ENCODE data around the gene IL17RC.
"Not testable (repeated sequence)": the region's sequence is repeated elsewhere in the genome, so short reads cannot be mapped to it uniquely, and the experiment has no call there.

The IL17RC gene

DNA sequence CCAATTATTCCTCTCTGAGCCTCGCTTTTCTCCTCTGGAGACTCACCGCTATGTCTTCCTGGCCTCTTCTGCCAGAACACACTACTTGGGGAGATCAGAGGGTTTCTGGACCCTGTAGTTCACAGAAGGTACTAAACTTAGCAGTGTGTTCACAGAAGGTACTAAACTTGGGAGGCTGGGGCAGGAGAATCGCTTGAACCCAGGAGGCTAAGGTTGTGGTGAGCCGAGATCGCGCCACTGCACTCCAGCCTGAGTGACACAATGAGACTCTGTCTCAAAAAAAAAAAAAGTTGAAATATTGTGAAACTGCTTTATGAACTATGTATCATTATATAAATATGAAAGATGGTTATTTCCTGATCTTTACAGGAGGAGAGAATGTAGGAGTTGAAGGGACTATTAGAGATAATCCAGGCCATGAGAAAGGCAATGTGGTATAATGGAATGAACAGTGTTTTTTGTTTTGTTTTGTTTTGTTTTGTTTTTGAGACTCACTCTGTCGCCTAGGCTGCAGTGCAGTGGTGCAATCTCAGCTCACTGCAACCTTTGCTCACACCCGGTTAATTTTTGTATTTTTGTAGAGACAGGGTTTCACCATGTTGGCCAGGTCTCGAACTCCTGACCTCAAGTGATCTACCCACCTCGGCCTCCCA is 20.0 kb upstream of the IL17RC start:
- not testable (repeated sequence) for DNase-seq

DNA sequence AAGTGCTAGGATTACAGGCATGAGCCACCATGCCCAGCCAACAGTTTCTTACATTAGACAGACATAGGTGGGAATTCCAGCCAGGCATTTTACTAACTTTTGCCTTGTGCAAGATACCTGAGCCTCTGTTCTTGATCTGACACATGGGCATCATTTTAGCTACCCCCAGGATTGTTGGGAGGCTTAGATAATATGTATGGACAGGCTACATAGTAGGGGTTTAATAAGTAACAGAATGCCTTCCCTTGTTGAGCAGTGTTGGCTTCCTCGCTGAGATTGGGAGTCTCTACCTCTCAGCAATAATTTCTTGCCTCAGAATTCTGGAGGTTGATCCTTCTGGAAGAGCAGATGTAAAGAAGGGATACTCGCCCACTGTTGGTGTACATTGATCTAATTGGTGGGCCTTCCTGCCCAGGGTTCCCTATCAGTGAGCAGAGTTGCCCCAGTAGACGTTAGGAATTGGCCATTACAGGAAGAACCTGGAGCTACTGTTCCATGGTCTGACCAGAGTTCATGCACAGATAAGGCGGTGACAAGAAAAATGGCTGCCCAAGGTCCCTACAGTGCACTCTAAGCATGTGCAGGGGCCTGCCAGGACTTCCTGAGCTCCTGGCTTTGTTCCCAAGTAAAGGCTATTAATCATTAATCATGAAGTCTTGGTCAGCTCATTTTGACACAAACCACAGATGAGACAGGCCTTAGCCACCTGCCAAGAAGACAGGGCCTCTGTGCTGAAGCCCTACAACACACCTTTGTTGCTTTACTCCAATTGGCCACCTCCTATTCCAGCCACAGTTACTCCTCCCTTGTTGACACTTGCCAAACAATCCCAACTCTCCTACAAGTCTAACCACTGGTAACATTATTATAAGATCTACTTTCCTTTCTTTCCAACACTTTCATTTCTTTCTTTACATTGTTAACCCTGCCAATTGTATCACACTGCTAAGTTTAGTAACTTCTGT is 19.2 kb upstream of the IL17RC start:
- no peak for DNase-seq

GRCh38 chr3:9898467-9899241 is 18.2 kb upstream of the IL17RC start:
- DNase-seq, result no peak

DNA sequence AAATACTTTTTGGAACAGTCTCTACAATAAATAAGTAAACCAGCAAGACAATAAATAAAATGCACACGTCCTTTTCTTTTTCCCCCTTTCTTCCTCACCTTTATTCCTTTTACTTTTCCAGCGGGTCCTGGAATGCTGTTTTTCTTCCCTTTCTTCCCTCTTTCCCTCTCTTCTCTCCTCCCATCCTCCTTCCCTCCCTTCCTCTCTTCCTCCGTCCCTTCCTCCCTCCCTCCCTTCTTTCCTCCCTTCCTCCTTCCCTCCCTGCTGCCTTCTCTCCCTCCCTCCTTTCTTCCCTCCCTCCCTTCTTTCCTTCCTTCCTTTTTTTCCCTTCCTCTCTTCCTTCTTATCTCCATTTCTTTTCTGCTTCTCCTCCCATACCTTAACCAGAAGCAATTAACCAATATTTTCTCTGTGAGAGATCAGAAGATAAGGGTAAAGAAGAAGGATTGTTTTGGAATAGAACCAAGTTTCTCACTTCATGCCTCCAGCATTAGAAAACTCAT is 17.6 kb upstream of the IL17RC start:
- no peak for DNase-seq

DNA sequence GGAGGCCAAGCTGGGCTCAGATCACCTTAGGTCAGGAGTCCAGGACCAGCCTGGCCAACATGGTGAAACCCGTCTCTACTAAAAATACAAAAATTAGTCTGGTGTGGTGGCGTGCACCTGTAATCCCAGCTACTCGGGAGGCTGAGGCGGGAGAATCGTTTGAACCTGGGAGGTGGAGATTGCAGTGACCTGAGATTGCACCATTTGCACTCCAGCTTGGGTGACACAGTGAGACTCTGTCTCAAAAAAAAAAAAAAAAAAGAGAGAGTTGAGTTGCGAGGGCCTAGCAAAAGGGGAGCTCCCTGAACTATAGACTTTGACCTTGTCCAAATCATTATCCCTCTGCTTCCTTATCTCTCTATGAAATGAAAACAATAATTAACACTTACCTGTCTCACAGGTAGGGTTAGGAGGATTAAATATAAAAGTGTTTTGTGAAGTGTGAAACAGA is 15.9 kb upstream of the IL17RC start:
- DNase-seq, result not testable (repeated sequence)

- no peak for DNase-seq
These were observed 14.9 kb upstream of the IL17RC start for GRCh38 chr3:9901967-9902366.

GRCh38 chr3:9902372-9903237 is 14.3 kb upstream of the IL17RC start, which contains the start of gene IL17RE:
Gene IL17RE (plus strand): TSS chr3:9902848. CDS start chr3:9902933, 85 bp downstream.
- no peak for DNase-seq

- no peak for DNase-seq
These were observed 13.7 kb upstream of the IL17RC start for GRCh38 chr3:9903238-9903624.

DNA sequence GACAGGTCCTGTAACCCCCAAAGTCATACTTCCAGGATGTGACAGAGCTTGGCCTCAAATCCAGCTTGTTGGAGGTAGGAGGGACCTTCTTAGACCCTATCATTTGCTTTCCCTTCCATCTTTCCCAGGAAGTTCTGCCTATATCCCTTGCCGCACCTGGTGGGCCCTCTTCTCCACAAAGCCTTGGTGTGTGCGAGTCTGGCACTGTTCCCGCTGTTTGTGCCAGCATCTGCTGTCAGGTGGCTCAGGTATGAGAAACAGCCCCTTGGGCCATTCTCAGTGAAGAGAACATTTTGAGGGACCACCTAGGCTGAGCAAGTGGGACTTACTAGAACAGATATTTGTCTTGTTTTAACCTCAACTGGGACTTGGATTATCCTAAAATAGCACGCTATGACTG is 13.0 kb upstream of the IL17RC start:
- no peak for DNase-seq

GRCh38 chr3:9906480-9906879 is 10.4 kb upstream of the IL17RC start:
- DNase-seq, result no peak

- DNase-seq, result no peak
These were observed 8.6 kb upstream of the IL17RC start for GRCh38 chr3:9908286-9908685.

DNA sequence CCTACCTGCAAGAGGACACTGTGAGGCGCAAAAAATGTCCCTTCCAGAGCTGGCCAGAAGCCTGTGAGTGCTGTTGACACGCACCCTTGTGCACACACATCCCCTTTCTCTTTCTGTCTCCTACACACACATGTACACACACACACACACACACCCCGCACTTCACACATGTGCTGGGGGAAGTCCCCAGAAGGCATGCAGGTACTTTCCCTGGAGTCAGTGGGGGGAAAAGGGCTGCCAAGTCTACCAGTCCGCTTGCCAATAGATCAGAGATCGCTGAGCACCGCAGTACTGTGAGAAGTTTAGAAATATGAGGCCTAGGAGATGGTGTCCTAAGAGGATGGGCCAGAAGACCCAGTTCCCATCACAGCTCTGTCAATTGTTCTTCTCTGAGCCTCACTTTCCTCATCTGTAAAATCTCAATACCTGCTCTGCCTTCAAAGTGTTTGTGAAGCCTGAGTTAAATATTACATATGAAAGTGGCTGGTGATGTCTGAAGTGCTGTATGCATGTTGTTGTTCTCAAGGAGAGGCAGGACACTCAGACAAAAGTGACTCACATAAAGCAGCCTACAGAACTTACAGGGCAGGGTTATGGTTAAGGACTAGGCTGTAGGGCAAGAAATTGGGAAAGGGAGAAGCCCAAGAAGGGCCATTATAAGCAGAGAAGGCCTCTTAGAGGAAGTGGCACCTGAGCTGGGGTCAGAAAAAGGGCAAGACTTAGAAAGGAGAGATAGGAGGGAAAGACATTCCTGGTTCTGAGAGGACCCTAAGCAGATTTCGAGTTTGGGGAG is 7.5 kb upstream of the IL17RC start:
- no peak for DNase-seq

DNA sequence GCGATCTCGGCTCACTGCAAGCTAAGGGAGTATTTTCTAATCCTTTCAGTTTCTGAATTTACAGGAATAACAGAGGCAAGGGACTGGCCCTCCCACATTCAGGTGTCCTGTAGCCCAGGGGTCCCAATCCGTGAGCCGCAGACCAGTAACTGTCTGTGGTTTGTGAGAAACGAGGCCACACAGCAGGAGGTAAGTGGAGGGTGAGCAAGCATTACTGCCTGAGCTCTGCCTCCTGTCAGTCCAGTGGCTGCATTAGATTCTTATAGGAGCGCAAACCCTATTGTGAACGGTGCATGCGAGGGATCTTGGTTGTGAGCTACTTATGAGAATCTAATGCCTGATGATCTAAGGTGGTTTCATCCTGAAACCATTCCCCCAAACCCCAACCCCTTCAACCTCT is 5.0 kb upstream of the IL17RC start:
- no peak for DNase-seq

DNA sequence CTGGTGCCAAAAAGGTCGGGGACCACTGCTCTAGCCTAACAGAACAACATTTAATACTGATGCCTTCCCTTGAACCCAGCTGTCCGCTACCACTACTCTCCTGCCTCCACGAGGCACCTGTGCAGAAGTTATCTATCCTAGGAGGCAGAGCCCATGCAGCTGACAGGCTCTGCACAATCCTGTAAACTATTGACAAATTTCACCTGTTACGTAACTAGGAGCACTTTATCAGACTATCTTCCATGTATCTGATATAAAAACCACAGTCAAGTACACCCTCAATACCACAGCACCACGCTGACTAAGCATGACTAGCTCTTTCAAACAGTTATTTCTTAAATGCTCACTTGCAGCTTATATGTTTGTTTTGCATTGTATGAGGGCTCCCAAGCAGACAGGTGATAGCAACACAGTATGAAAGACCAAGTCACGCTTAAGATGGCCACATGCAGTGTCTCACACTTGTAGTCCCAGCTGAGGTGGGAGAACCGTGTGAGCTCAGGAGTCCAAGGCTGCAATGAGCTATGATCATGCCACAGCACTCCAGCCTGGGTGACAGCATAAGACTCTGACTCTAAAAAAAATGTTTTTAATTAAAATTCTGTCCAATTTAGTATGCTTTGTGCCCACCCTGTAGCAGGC is 4.5 kb upstream of the IL17RC start:
- DNase-seq, result no peak

DNA sequence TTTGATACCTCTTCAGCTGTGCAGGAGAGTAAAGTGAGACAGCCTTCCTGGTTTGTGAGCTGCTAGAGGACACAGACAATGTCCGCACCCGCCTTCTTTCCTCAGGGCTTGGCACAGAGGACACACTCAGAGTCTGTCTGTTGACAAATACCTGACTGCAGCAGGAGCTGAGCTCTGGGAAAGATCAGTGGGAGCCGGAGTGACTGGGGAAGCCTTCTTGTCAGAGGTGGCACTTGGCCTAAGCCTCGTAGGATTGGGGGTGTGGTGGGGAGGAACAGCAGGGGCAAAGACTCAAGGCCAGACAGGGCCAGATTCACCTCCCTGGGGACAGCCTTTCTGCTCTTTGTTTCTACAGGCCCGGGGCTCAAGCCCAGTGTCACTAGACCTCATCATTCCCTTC is 3.3 kb upstream of the IL17RC start:
- no peak for DNase-seq

- no peak for DNase-seq
These were observed 2.9 kb upstream of the IL17RC start for GRCh38 chr3:9914011-9914410.

DNA sequence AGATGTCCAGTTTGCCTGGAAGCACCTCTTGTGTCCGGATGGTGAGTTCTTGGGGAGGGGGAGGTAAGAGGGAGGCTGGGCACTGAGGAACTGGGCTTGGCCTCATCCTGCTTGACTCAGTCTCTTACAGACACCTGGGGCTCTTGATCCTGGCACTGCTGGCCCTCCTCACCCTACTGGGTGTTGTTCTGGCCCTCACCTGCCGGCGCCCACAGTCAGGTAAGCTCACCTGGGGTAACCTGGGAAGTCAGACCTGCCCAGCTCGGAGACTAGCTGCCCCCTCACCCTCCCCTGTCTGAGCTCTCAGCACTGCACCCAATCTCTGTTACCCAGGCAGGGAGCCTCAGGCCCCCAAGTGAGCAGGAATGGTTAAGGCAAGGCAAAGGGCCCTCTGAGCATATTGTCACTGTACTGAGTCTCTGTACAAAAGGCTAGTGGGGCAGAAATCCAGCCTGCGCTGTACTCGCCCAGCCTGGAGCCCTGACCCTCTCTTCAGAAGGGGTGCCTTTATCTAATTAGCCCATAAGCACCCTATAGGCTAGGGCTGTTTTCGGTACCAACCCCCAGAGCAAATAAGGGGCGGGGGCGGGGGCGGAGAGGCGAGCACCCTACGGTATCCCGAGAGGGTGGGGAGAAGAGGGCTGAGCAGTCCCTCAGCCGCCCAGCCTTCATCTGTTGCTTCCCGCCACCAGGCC is 2.2 kb upstream of the IL17RC start:
- DNase-seq, result no peak

DNA sequence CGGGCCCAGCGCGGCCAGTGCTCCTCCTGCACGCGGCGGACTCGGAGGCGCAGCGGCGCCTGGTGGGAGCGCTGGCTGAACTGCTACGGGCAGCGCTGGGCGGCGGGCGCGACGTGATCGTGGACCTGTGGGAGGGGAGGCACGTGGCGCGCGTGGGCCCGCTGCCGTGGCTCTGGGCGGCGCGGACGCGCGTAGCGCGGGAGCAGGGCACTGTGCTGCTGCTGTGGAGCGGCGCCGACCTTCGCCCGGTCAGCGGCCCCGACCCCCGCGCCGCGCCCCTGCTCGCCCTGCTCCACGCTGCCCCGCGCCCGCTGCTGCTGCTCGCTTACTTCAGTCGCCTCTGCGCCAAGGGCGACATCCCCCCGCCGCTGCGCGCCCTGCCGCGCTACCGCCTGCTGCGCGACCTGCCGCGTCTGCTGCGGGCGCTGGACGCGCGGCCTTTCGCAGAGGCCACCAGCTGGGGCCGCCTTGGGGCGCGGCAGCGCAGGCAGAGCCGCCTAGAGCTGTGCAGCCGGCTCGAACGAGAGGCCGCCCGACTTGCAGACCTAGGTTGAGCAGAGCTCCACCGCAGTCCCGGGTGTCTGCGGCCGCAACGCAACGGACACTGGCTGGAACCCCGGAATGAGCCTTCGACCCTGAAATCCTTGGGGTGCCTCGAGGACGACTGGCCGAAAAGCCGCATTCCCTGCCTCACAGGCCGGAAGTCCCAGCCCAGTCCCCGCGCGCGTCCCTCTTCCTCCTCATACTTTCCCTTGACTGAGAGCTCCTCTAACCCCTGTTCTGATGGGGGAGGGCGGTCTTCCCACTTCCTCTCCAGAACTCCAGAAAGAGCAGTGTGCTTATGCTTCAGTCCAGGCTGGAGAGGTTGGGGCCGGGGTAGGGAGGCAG is 1.4 kb upstream of the IL17RC start:
- no peak for DNase-seq

GRCh38 chr3:9916346-9916733 is 558 bp upstream of the IL17RC start:
- DNase-seq, result no peak
